ENCODE measurements around the gene PTPRO.

The PTPRO gene

DNA sequence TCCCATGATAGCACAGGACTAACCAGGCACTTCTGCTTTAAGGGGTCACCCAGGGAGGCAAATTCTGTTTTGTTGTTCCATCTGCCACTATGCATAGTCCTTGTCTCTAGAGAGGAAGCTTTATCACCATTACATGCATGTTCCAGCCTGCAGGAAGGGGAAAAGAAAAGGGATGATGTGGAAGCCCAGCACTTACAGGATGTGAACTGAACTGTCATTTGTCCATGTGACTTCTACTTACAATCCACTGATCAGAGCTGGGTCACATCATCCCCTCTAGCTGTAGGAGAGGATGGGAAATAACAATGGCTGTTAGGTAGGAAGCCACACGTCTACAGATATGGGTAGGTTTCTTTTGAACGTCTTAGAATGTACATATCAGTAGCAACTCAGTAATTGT lies 203.1 kb downstream of the PTPRO start:
- DNase-seq: no peak

DNA sequence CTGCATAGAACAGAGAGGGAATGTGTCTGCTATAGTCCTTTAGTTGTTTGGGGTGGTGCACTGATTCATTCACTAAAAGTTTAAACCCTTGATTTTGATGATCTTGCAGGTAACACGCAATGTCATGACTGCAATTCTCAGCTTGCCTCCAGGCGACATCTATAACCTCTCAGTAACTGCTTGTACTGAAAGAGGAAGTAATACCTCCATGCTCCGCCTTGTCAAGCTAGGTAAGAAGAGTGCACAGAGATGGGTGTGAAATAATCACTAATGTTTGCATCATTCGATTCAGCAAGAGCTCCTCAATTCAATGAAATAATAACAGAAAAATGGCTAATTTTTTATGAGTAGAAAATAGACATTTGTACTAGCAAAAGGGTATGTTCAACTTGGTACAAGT lies 203.7 kb downstream of the PTPRO start:
- no peak for DNase-seq

DNA sequence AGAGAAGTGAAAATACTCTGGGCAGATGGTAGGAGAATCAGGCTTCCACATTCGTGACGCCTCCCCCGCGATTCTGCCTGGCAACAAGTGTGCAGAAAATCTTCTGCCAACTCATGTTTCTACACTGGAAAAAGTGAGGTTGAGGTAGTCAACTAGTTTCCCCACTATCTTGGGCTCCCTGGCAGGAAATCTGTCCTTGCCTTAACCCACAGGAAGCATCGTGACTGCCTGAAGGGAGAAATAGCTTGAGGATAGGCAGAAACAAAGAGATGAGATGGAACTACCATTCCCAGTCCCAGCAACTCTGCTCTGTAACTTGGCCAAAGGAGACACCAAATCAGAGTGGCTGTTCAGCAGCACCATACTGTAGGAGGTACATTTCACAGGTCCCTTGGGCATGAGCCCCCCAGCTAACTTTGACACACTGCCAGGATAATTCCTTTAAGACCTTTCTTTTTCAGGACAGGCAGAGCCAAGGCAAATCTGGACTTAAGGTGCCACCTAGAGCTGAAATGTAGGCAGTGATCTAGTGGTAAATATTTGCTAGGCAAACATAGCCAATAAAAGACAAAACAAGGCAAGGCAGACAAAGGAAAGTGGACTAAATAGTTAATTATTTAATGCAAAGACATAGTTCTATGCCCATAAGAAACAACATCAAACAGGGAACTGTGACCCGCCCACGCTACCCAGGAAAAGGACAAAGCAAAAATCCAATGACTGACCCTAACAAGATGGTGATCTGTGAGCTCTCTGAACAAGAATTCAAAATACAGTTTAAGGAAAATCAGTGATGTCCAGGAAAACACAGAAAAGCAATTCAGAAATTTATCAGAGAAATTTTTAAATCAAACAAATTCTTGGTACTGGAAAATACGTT lies 205.1 kb downstream of the PTPRO start:
- DNase-seq: peak in 7 of 51 donors; percentile 4 to 46 (median 11)

GRCh38 chr12:15528666-15529065 lies 206.4 kb downstream of the PTPRO start:
- DNase-seq: no peak

DNA sequence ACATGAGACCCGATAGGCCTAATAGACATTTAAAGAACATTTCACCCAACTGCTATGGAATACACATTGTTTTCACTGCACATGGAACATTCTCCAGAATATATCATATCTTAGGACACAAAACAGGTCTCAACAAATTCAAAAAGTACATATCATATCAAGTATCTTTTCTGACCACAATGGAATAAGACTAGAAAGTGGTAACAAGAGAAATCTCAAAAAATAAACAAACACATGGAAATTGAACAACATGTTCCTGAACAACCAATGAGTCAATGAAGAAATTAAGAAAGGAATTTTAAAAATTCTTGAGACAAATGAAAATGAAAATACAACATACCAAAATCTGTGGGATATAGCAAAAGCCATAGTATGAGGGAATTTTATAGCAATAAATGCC lies 208.1 kb downstream of the PTPRO start:
- DNase-seq: no peak

DNA sequence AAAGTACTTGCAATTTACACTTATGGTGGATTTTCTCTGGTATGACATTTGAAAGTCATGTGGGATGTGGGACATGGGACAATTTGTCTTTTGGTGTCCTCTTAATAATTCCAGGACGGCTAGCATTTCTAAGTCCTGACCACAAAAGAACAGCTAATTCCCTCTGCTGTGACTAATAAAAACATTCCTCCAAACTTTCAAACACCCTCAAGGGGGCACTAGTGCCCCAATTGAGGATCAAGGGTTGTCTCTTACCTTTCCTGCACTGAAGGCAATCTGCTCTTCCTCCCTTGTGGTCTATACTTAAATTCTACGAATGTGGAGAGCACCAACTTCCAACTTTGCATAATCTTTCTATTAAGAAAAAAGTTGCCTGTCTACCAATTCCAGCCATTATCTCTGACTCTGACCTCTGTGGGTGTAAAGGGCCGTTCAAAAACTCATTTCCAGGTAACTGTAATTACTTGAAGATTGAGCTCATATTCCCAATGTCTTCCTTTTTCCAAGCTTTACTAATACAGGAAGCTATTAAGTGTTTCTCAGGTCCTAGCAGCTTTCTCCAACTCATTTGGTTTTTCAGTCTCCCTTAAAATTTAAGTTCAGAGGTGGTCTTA lies 210.2 kb downstream of the PTPRO start:
- peak in 9 of 51 donors; percentile 2 to 25 (median 15) for DNase-seq

- DNase-seq: peak in 1 of 51 donors; percentile 21
Observed at GRCh38 chr12:15534322-15534721, 212.0 kb downstream of the PTPRO start.

- DNase-seq: no peak
Observed at GRCh38 chr12:15534874-15535273, 212.6 kb downstream of the PTPRO start.

DNA sequence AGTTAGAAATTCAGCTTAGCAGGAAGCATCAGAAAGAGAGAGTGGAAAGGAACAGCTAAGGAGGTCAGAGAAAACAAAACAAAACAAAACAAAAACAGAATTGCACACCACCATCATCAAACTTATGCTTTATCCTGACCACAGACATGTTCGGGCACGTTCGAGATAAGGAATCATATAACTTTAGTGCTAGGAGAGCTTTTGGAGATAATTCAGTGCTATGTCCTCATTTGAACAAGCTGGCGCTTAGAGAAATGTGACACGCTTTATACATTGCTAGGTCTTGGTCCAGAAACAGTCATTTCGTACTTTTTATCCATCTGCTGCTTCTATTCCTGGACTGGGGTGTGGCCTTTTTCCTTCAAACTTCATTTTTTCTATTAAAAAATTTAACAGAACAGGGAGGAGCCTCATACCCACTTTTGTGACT lies 213.1 kb downstream of the PTPRO start:
- DNase-seq: no peak

DNA sequence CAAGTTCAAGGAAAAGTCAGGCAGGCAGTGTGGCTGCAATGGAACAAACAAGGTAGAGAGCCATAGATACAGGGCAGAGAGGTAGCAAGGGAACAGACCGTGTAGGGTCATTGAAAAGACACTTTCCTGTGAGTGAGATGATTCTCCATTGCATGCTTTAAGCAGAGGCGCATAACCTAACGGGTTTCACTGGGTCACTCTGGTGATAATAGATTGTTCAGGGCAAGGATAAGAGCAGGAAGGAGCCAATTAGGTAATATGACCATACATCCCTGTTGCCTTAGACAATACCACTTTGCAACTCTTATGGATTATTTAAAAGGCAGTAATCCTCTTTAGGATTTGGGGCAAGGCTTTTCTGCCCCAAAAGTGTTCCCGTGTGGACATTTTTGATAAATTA lies 214.1 kb downstream of the PTPRO start:
- DNase-seq: no peak

DNA sequence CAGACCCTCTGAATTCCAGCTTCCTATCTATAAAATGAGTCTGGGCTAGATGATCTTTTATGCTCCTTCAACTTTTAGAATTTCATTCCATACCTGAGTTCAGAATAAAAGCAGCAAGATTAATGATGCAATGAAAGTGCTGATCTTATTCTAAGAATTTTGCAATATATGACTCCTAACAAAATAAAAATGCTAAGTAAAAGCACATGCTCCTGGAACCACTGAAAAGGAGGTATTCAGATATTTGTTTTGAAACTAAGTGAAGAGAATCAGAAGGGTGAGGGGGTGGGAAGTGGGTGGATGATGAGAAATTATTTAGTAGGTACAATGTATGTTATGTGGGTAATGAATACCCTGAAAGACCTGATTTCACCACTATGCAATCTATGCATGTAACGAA lies 216.6 kb downstream of the PTPRO start:
- DNase-seq: no peak

GRCh38 chr12:15540005-15540404 lies 217.7 kb downstream of the PTPRO start:
- DNase-seq: no peak

GRCh38 chr12:15540469-15540872 lies 218.2 kb downstream of the PTPRO start:
- no peak for DNase-seq

GRCh38 chr12:15541996-15542631 lies 219.8 kb downstream of the PTPRO start:
- no peak for DNase-seq

DNA sequence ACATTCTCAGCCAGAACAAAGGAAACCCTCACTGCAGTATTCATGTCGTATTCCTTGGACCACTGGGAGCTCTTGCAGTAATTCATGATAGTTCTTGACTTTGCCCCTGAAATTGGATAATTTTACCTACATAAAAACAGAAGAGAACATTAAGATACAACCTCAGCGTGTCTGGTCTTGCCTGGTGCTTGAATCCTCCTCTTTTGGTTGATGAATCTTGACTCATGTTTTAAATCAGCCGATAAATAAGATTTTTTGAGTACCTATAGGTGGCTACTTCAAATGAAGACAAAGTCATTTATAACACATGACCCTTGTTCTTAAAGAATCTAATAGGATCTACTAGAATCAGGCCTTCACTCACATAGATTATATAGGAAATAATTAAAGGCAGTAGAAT lies 221.0 kb downstream of the PTPRO start:
- DNase-seq: no peak

- no peak for DNase-seq
Observed at GRCh38 chr12:15544589-15544988, 222.3 kb downstream of the PTPRO start.

- DNase-seq: no peak
Observed at GRCh38 chr12:15545334-15545733, 223.0 kb downstream of the PTPRO start.

DNA sequence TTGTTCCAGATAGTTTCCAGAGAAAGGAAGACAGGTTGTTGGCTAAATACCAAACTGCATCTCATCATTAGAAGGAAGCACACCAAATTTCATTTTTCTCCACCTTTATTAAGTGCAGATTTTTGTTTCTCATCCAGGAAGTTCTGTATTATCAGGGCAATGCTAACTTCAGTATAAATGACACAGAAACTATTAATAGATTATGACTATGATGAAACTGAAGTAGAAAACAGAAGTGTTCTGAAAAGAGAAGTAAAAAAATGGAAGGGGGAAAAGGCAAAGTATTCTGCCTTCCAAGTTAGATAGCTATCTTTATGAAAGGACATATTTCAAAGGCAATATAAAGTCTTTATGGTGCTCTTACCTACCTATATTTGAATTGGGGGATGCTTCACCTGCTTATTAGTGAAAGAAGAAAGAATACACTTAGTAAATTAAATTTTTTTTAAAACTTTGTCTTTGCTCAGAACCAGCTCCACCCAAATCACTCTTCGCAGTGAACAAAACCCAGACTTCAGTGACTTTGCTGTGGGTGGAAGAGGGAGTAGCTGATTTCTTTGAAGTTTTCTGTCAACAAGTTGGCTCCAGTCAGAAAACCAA lies 223.9 kb downstream of the PTPRO start:
- DNase-seq: no peak

DNA sequence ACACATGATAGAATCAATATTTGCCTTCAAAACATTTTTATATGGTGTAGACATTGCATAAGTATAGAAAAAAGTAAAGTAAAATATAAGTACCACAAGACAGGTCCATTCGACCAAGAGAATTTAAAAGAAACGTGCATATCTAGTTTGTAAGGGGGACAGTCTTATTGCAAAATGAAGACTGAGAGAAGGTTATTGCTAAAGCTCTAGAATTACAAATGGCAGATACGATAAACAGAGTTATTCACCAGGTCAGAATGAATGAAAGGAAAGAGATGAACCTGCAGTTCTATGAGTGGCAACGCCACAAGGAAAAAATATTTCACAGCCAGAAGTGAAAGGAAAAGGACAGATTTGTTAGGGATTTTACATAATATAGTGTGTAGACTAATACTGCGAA lies 224.8 kb downstream of the PTPRO start:
- DNase-seq: no peak

- DNase-seq: no peak
Observed at GRCh38 chr12:15547691-15548090, 225.4 kb downstream of the PTPRO start.

GRCh38 chr12:15550793-15551192 lies 228.5 kb downstream of the PTPRO start:
- DNase-seq: no peak

- DNase-seq: no peak
Observed at GRCh38 chr12:15555446-15555845, 233.1 kb downstream of the PTPRO start.
